OCI-LY1 (cell line): ENCODE results near the gene SORCS3.

Experiments
- H2AFZ ChIP-seq: fragments of 200-600 bp; sonication (generic), shearing (Covaris generic); 2 replicates; pipeline ENCODE4 v1.6.0; 2014; ENCODE audit warnings: antibody characterized with exemption, mild to moderate bottlenecking, low read length
- H3F3A ChIP-seq: fragments of 200-600 bp; sonication (generic), shearing (Covaris generic); 2 replicates; pipeline ENCODE4 v1.6.0; 2014; ENCODE audit warnings: mild to moderate bottlenecking, antibody characterized with exemption, low read length, moderate library complexity; ENCODE audit not compliant: insufficient read depth
- H3K27ac ChIP-seq: fragments of 200-600 bp; sonication (generic); 2 replicates; pipeline ENCODE4 v1.5.1; 2014; ENCODE audit warnings: low read length, mixed run types, mild to moderate bottlenecking, low read depth; ENCODE audit not compliant: poor library complexity, severe bottlenecking
- H3K27me3 ChIP-seq: fragments of 200-600 bp; sonication (generic); 2 replicates; pipeline ENCODE4 v1.6.0; 2014; ENCODE audit warnings: antibody characterized with exemption, mild to moderate bottlenecking, low read length, moderate library complexity; ENCODE audit not compliant: insufficient read depth
- H3K36me3 ChIP-seq: fragments of 200-600 bp; sonication (generic); 2 replicates; pipeline ENCODE4 v1.6.1; 2014; ENCODE audit warnings: mild to moderate bottlenecking, antibody characterized with exemption, low read length, moderate library complexity, mixed read lengths; ENCODE audit not compliant: insufficient read depth
- H3K4me1 ChIP-seq: fragments of 200-600 bp; sonication (generic); 2 replicates; pipeline ENCODE4 v1.5.1; 2014; ENCODE audit warnings: mild to moderate bottlenecking, low read length, moderate library complexity; ENCODE audit not compliant: insufficient read depth, severe bottlenecking
- H3K4me2 ChIP-seq: fragments of 200-600 bp; sonication (generic), shearing (Covaris generic); 2 replicates; pipeline ENCODE4 v1.6.1; 2014; ENCODE audit warnings: low read length
- H3K4me3 ChIP-seq: fragments of 200-600 bp; sonication (generic); 2 replicates; pipeline ENCODE4 v1.5.1; 2014; ENCODE audit warnings: low read length, low read depth, mild to moderate bottlenecking, mixed read lengths; ENCODE audit not compliant: poor library complexity, severe bottlenecking
- H3K79me2 ChIP-seq: fragments of 200-600 bp; shearing (Covaris generic); 2 replicates; pipeline ENCODE4 v1.6.1; 2016; ENCODE audit warnings: mixed run types, low read length, mixed read lengths; ENCODE audit not compliant: insufficient read depth
- H3K9ac ChIP-seq: fragments of 200-600 bp; sonication (generic), shearing (Covaris generic); 2 replicates; pipeline ENCODE4 v1.6.1; 2014; ENCODE audit warnings: mild to moderate bottlenecking, low read length, mixed read lengths
- H3K9me2 ChIP-seq: fragments of 200-600 bp; sonication (generic), shearing (Covaris generic); 2 replicates; pipeline ENCODE4 v1.6.1; 2014; ENCODE audit warnings: low read depth, mild to moderate bottlenecking, low read length, mixed read lengths
- H3K9me3 ChIP-seq: fragments of 200-600 bp; shearing (Covaris generic); 2 replicates; pipeline ENCODE4 v1.6.1; 2014; ENCODE audit warnings: low read length, mixed read lengths
- H4K20me1 ChIP-seq: fragments of 200-600 bp; sonication (generic), shearing (Covaris generic); 2 replicates; pipeline ENCODE4 v1.6.0; 2016; ENCODE audit warnings: mild to moderate bottlenecking, low read length; ENCODE audit not compliant: insufficient read depth
- EZH2 ChIP-seq: fragments of 200-600 bp; sonication (generic), shearing (Covaris generic); IDR thresholded peaks from 2 replicates; pipeline ENCODE4 v1.8.0; 2017; ENCODE audit warnings: borderline replicate concordance, mixed run types, mild to moderate bottlenecking, antibody characterized with exemption, low read length, moderate library complexity, mixed read lengths
- TF ChIP-seq, protein P1 (sequence below): fragments of 200-600 bp; sonication (generic), shearing (Covaris generic); IDR thresholded peaks from 2 replicates; pipeline ENCODE4 v1.5.1; 2017; ENCODE audit warnings: mild to moderate bottlenecking, antibody characterized with exemption, low read length, moderate library complexity, mixed read lengths

Gene SORCS3

DNA sequence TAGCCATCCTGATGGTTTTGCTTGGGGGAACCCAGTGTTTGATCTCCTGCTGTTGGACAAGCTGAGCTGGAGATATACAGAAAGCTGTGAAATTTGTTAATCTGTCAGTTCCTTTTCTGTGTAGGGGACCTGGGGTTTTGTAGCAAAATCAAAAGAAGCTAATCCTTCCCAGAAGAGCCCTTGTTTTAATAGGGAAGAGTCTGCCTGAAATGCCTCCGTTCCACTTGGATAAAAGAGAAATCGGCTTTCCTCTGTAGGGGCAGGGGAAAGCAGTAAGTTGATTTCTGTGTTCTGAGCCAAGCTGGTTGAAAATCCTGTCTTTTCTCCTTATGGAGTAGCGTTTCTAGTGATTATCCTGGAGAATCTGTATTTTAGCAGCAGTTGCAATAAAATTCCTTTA, 472.6 kb downstream of the SORCS3 start:
- Histone ChIP-seq H3K9me3 (no peaks in the 10 kb centered on the region), H3K27me3 (no peaks in the 10 kb centered on the region), H3K79me2 (no peaks in the 10 kb centered on the region), H2AFZ (no peak overlapping the region), H3K9ac (no peak overlapping the region), H3K4me1 (no peaks in the 10 kb centered on the region), H3F3A (no peaks in the 10 kb centered on the region), H3K4me3 (no peak overlapping the region), H4K20me1 (no peaks in the 10 kb centered on the region), H3K27ac (no peak overlapping the region), H3K9me2 (no peaks in the 10 kb centered on the region), H3K4me2 (no peak overlapping the region), H3K36me3 (no peaks in the 10 kb centered on the region)
- TF ChIP-seq EZH2, result no peak
- TF ChIP-seq, protein P1, sequence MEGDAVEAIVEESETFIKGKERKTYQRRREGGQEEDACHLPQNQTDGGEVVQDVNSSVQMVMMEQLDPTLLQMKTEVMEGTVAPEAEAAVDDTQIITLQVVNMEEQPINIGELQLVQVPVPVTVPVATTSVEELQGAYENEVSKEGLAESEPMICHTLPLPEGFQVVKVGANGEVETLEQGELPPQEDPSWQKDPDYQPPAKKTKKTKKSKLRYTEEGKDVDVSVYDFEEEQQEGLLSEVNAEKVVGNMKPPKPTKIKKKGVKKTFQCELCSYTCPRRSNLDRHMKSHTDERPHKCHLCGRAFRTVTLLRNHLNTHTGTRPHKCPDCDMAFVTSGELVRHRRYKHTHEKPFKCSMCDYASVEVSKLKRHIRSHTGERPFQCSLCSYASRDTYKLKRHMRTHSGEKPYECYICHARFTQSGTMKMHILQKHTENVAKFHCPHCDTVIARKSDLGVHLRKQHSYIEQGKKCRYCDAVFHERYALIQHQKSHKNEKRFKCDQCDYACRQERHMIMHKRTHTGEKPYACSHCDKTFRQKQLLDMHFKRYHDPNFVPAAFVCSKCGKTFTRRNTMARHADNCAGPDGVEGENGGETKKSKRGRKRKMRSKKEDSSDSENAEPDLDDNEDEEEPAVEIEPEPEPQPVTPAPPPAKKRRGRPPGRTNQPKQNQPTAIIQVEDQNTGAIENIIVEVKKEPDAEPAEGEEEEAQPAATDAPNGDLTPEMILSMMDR, result no peak

GRCh38 chr10:105121743-105122142, 480.7 kb downstream of the SORCS3 start:
- no peak overlapping the region for H3K4me3 ChIP-seq
- H3K27ac ChIP-seq, result no peak overlapping the region
- H4K20me1 ChIP-seq, result no peaks in the 10 kb centered on the region
- H3K9me2 ChIP-seq, result no peaks in the 10 kb centered on the region
- no peaks in the 10 kb centered on the region for H3K36me3 ChIP-seq
- no peaks in the 10 kb centered on the region for H3F3A ChIP-seq
- TF ChIP-seq, protein P1, result no peak
- TF ChIP-seq EZH2, result no peak
- H3K4me2 ChIP-seq, result no peak overlapping the region
- H3K9ac ChIP-seq, result no peak overlapping the region
- no peaks in the 10 kb centered on the region for H3K4me1 ChIP-seq
- H3K79me2 ChIP-seq, result no peaks in the 10 kb centered on the region
- no peak overlapping the region for H2AFZ ChIP-seq
- no peaks in the 10 kb centered on the region for H3K9me3 ChIP-seq
- H3K27me3 ChIP-seq, result no peaks in the 10 kb centered on the region

- H3K4me2 ChIP-seq, result no peak overlapping the region
- H4K20me1 ChIP-seq, result no peaks in the 10 kb centered on the region
- no peak overlapping the region for H2AFZ ChIP-seq
Measured at GRCh38 chr10:105128111-105128510, 487.0 kb downstream of the SORCS3 start.

More at GRCh38 chr10:105128111-105128510, 487.0 kb downstream of the SORCS3 start:
- TF ChIP-seq, protein P1, result no peak
- TF ChIP-seq EZH2, result no peak
- H3F3A ChIP-seq, result no peaks in the 10 kb centered on the region
- no peak overlapping the region for H3K9ac ChIP-seq
- H3K27me3 ChIP-seq, result no peaks in the 10 kb centered on the region
- no peaks in the 10 kb centered on the region for H3K4me1 ChIP-seq
- no peaks in the 10 kb centered on the region for H3K9me2 ChIP-seq
- no peak overlapping the region for H3K27ac ChIP-seq
- no peak overlapping the region for H3K4me3 ChIP-seq
- H3K9me3 ChIP-seq, result no peaks in the 10 kb centered on the region
- H3K79me2 ChIP-seq, result no peaks in the 10 kb centered on the region
- no peaks in the 10 kb centered on the region for H3K36me3 ChIP-seq
